Head of caudate nucleus (tissue), 42 donors: ENCODE measurements around the gene FBXO40.

Source experiments
- DNase-seq, 42 donors: peaks; one replicate each; pipeline versions ENCODE4 v3.0.0 to v3.0.0-alpha.2; 2020 to 2021; ENCODE audit warnings: mixed read lengths in 7 of 42
- intact Hi-C: fragments of 100-400 bp; cut with DNase I; formaldehyde crosslinking; loops from one replicate; pipeline ENCODE4 v1.15.0; 2022

FBXO40 gene

GRCh38 chr3:121659586-121659985 lies 66.4 kb downstream of the FBXO40 start:
- no peak for DNase-seq
- intact Hi-C loops: no loop called here

GRCh38 chr3:121660356-121661171 lies 67.4 kb downstream of the FBXO40 start, which contains the start of gene HCLS1:
Gene HCLS1, minus strand, starts transcription at chr3:121660903. Its CDS starts 2,556 bp downstream, at chr3:121658347.
- intact Hi-C loops: no loop called here
- DNase-seq: peak in 37 of 42 donors; percentile 4 to 63 (median 32)

GRCh38 chr3:121661376-121661775 lies 68.2 kb downstream of the FBXO40 start:
- no peak for DNase-seq
- intact Hi-C loops: no loop called here

GRCh38 chr3:121662742-121663141 lies 69.6 kb downstream of the FBXO40 start:
- intact Hi-C loops: no loop called here
- no peak for DNase-seq

- intact Hi-C loops: no loop called here
- no peak for DNase-seq
Observed at GRCh38 chr3:121663171-121663847, 70.1 kb downstream of the FBXO40 start.

GRCh38 chr3:121665488-121665887 lies 72.3 kb downstream of the FBXO40 start:
- DNase-seq: no peak
- intact Hi-C loops: no loop called here

- DNase-seq: peak in 2 of 42 donors; percentile 13 to 25
- intact Hi-C loops: no loop called here
Observed at GRCh38 chr3:121667333-121667732, 74.2 kb downstream of the FBXO40 start.

GRCh38 chr3:121670676-121671075 lies 77.5 kb downstream of the FBXO40 start:
- no peak for DNase-seq
- intact Hi-C loops: no loop called here

GRCh38 chr3:121677141-121677540 lies 84.0 kb downstream of the FBXO40 start:
- no peak for DNase-seq
- intact Hi-C loops: no loop called here
